Stomach smooth muscle (tissue), 2 donors: ENCODE data around the gene GRM8.

Source experiments
- H3K27ac ChIP-seq: one replicate; pipeline ENCODE4 v1.7.0; 2013; ENCODE audit warnings: mild to moderate bottlenecking, low read length, inconsistent platforms
- H3K27me3 ChIP-seq, 2 donors: one replicate each; pipeline ENCODE4 v1.7.0; 2013; ENCODE audit warnings: low read length in 2 of 2; ENCODE audit not compliant: insufficient read depth in 2 of 2, control insufficient read depth in 1 of 2
- H3K36me3 ChIP-seq, 2 donors: one replicate each; pipeline ENCODE4 v1.7.0; 2013; ENCODE audit warnings: low read length in 2 of 2; ENCODE audit not compliant: control insufficient read depth in 2 of 2, insufficient read depth in 2 of 2
- H3K4me1 ChIP-seq: one replicate; pipeline ENCODE4 v1.7.0; 2013; ENCODE audit warnings: low read length; ENCODE audit not compliant: control insufficient read depth, insufficient read depth
- H3K4me3 ChIP-seq, 2 donors: one replicate each; pipeline ENCODE4 v1.7.0; 2013; ENCODE audit warnings: low read length in 2 of 2
- H3K9ac ChIP-seq, 2 donors: one replicate each; pipeline ENCODE4 v1.7.0; 2013; ENCODE audit warnings: low read length in 2 of 2, mild to moderate bottlenecking in 1 of 2
- H3K9me3 ChIP-seq, 2 donors: one replicate each; pipeline ENCODE4 v1.7.0; 2013; ENCODE audit warnings: low read length in 2 of 2; ENCODE audit not compliant: control insufficient read depth in 2 of 2
- donor health status: healthy.
- donor health status: Pancreatic carcinoma.

The GRM8 gene

GRCh38 chr7:126768836-126769235, 483.9 kb downstream of the GRM8 start:
- Histone ChIP-seq H3K9me3 (no peaks in the 10 kb centered on the region), H3K27me3 (no peaks in the 10 kb centered on the region), H3K4me3 (no peak overlapping the region), H3K4me1 (no peaks in the 10 kb centered on the region), H3K27ac (no peak overlapping the region), H3K9ac (no peak overlapping the region), H3K36me3 (no peaks in the 10 kb centered on the region)

GRCh38 chr7:126760914-126761577, 491.7 kb downstream of the GRM8 start:
- no peaks in the 10 kb centered on the region for H3K4me1 ChIP-seq
- H3K4me3 ChIP-seq = no peak overlapping the region
- H3K27me3 ChIP-seq = no peaks in the 10 kb centered on the region
- H3K9me3 ChIP-seq = no peaks in the 10 kb centered on the region
- H3K9ac ChIP-seq = no peak overlapping the region
- H3K27ac ChIP-seq = no peak overlapping the region
- H3K36me3 ChIP-seq = no peaks in the 10 kb centered on the region

GRCh38 chr7:126755381-126755780, 497.4 kb downstream of the GRM8 start:
- Histone ChIP-seq H3K4me3 (no peak overlapping the region), H3K27ac (no peak overlapping the region), H3K36me3 (no peaks in the 10 kb centered on the region), H3K4me1 (no peaks in the 10 kb centered on the region), H3K9ac (no peak overlapping the region), H3K9me3 (no peaks in the 10 kb centered on the region), H3K27me3 (no peaks in the 10 kb centered on the region)

- Histone ChIP-seq H3K9ac (no peak overlapping the region), H3K27me3 (no peaks in the 10 kb centered on the region), H3K9me3 (no peaks in the 10 kb centered on the region), H3K4me3 (no peak overlapping the region), H3K4me1 (no peaks in the 10 kb centered on the region), H3K27ac (no peak overlapping the region), H3K36me3 (no peaks in the 10 kb centered on the region)
Measured at GRCh38 chr7:126750207-126750911, 502.4 kb downstream of the GRM8 start.

- Histone ChIP-seq H3K36me3 (no peaks in the 10 kb centered on the region), H3K27me3 (peaks cover 0 to 2% of the 10 kb centered on the region in 2 donors), H3K4me3 (no peak overlapping the region)
Measured at GRCh38 chr7:126728967-126729366, 523.8 kb downstream of the GRM8 start.

GRCh38 chr7:126727930-126728391, 524.8 kb downstream of the GRM8 start:
- no peak overlapping the region for H3K27ac ChIP-seq
- no peak overlapping the region for H3K9ac ChIP-seq
- H3K9me3 ChIP-seq = peaks cover 0 to 2% of the 10 kb centered on the region in 2 donors
- no peaks in the 10 kb centered on the region for H3K36me3 ChIP-seq
- peaks cover 0 to 2% of the 10 kb centered on the region in 2 donors for H3K27me3 ChIP-seq
- H3K4me3 ChIP-seq = no peak overlapping the region
- no peaks in the 10 kb centered on the region for H3K4me1 ChIP-seq

More at GRCh38 chr7:126728967-126729366, 523.8 kb downstream of the GRM8 start:
- no peak overlapping the region for H3K27ac ChIP-seq
- H3K9ac ChIP-seq = no peak overlapping the region
- H3K9me3 ChIP-seq = peaks cover 0 to 2% of the 10 kb centered on the region in 2 donors
- no peaks in the 10 kb centered on the region for H3K4me1 ChIP-seq

- peaks cover 0 to 2% of the 10 kb centered on the region in 2 donors for H3K27me3 ChIP-seq
- H3K4me3 ChIP-seq = no peak overlapping the region
- no peak overlapping the region for H3K9ac ChIP-seq
- H3K4me1 ChIP-seq = no peaks in the 10 kb centered on the region
- no peaks in the 10 kb centered on the region for H3K36me3 ChIP-seq
- H3K9me3 ChIP-seq = peaks cover 0 to 2% of the 10 kb centered on the region in 2 donors
- H3K27ac ChIP-seq = no peak overlapping the region
Measured at GRCh38 chr7:126723966-126724544, 528.7 kb downstream of the GRM8 start.

- Histone ChIP-seq H3K9ac (no peak overlapping the region), H3K27me3 (peaks cover 0 to 2% of the 10 kb centered on the region in 2 donors), H3K27ac (no peak overlapping the region)
Measured at GRCh38 chr7:126720232-126720631, 532.5 kb downstream of the GRM8 start.

GRCh38 chr7:126718419-126718818, 534.3 kb downstream of the GRM8 start:
- no peaks in the 10 kb centered on the region for H3K36me3 ChIP-seq
- no peak overlapping the region for H3K4me3 ChIP-seq
- no peak overlapping the region for H3K27ac ChIP-seq
- no peak overlapping the region for H3K9ac ChIP-seq
- no peaks in the 10 kb centered on the region for H3K27me3 ChIP-seq
- H3K9me3 ChIP-seq = no peaks in the 10 kb centered on the region
- H3K4me1 ChIP-seq = no peaks in the 10 kb centered on the region

More at GRCh38 chr7:126720232-126720631, 532.5 kb downstream of the GRM8 start:
- no peak overlapping the region for H3K4me3 ChIP-seq
- no peaks in the 10 kb centered on the region for H3K4me1 ChIP-seq
- H3K36me3 ChIP-seq = no peaks in the 10 kb centered on the region
- peaks cover 0 to 2% of the 10 kb centered on the region in 2 donors for H3K9me3 ChIP-seq

- Histone ChIP-seq H3K9ac (no peak overlapping the region), H3K9me3 (no peaks in the 10 kb centered on the region), H3K27me3 (no peaks in the 10 kb centered on the region), H3K36me3 (no peaks in the 10 kb centered on the region), H3K4me3 (no peak overlapping the region), H3K27ac (no peak overlapping the region), H3K4me1 (no peaks in the 10 kb centered on the region)
Measured at GRCh38 chr7:126716321-126716720, 536.4 kb downstream of the GRM8 start.
